PC-3 (cell line): Measurements from ENCODE around the gene RPL13.

Experiments used
- CTCF ChIP-seq: fragments of 300-600 bp; sonication (generic); conservative IDR thresholded peaks from 2 replicates; pipeline ENCODE4 v1.5.1; 2017; ENCODE audit warnings: antibody characterized with exemption, low read depth, mild to moderate bottlenecking, low read length
- EZH2 ChIP-seq: fragments of 300-600 bp; sonication (generic); IDR thresholded peaks from one replicate; pipeline ENCODE4 v1.6.1; 2017; ENCODE audit warnings: antibody characterized with exemption, mild to moderate bottlenecking, low read length; ENCODE audit not compliant: unreplicated experiment

GRCh38 chr16:89544713-89545043, 15.8 kb upstream of the RPL13 start:
- TF ChIP-seq CTCF (no peak), EZH2 (no peak)
